ENCODE data around the gene ZBTB17. TPM values are rescaled to one million over a fixed set of nuclear protein-coding genes. Genes with fewer than 3 reads are reported as not detected.

Gene ZBTB17
- total and polyA plus RNA-seq, 9 of the 15 experiments (the other 6 are each of a cell fraction or from before 2014, with no cell fraction given): 1.1 to 53.4 (median 29.6) TPM

DNA sequence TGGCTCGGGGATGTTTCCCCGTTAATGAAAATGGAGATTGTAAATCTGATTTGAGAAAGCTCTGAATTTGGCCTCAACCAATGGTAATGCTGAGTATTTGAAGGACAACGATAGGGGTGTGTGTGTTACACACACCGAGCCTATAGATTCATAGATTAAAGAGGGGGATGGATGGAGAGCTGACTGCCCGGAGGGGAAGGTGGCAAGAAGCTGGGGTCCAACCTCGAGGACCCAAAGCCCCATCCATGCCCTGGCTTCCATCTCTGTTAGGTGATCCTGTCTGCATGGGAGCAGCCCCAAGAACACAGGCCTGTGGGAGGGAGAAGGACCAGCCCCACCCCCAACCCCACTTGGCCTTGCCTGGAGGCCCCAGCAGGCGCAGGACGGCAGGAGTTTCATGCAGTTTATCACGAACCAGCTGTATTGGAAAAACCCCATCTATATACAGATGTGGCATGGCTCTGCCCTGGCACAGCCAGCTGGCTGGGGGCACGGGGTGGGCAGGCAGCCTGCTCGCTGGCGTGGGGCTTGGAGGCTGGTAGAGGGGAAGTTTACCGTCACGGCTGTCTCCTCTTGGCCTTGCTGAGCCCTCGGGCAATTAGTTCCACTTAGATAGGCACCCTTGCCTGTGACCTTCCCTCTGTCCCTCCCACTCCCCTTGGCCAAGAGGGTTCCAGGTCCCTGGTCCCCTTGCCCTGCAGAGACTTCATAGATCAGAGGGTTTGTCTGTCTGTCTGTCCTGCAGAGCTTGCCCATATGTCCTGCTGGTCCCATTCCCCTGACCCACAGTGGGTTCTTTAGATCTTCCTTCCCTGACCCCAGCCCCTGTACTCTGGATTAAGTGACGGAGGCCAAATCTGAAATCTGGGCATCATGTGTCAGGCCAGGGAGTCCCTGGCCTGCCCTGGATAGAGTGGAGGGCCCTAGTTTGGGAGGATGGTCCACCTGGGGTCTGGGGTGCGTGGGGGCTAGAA lies 38.9 kb upstream of the ZBTB17 start (continued):
- TF ChIP-seq BACH1 (tag; IDR thresholded peaks at IDR 0.05) (no peak), OTX1 (CRISPR knock-in tag; IDR thresholded peaks at IDR 0.05) (no peak), PATZ1 (CRISPR knock-in tag; IDR thresholded peaks at IDR 0.05; ENCODE audit: borderline replicate concordance) (no peak), SMARCC2 (IDR thresholded peaks at IDR 0.05; ENCODE audit: low read depth) (no peak), PRPF4 (IDR thresholded peaks at IDR 0.05; ENCODE audit: insufficient read depth, low read depth, low read length, poor library complexity, severe bottlenecking) (no peak), HCFC1 (IDR thresholded peaks at IDR 0.05; ENCODE audit: low read depth, low read length) (peak; percentile 10; the same call in 1 of the 2 replicates), HMG20B (CRISPR knock-in tag; IDR thresholded peaks at IDR 0.05) (no peak), FOXM1 (IDR thresholded peaks at IDR 0.05; ENCODE audit: low read depth) (no peak), FOXM1 (CRISPR knock-in tag; IDR thresholded peaks at IDR 0.05; ENCODE audit: low read depth) (no peak), NONO (IDR thresholded peaks at IDR 0.05; ENCODE audit: low read depth in 2 of 2, low read length in 1 of 2) (no peak), CREBBP (IDR thresholded peaks at IDR 0.05; ENCODE audit: low read depth, low read length) (no peak), KAT2B (IDR thresholded peaks at IDR 0.05; ENCODE audit: low read depth, low read length) (no peak), DNMT1 (IDR thresholded peaks at IDR 0.05) (no peak), POLR2A (conservative IDR thresholded peaks at IDR 0.05) (no peak), RERE (CRISPR knock-in tag; IDR thresholded peaks at IDR 0.05; ENCODE audit: borderline replicate concordance) (no peak), SMARCB1 (IDR thresholded peaks at IDR 0.05; ENCODE audit: insufficient read length, low read depth) (no peak), HNRNPLL (IDR thresholded peaks at IDR 0.05; ENCODE audit: low read depth, low read length, poor library complexity, severe bottlenecking) (no peak), CBX2 (IDR thresholded peaks at IDR 0.05; ENCODE audit: insufficient read depth, low read length, poor library complexity, severe bottlenecking) (no peak)
- TF ChIP-seq, protein P1, sequence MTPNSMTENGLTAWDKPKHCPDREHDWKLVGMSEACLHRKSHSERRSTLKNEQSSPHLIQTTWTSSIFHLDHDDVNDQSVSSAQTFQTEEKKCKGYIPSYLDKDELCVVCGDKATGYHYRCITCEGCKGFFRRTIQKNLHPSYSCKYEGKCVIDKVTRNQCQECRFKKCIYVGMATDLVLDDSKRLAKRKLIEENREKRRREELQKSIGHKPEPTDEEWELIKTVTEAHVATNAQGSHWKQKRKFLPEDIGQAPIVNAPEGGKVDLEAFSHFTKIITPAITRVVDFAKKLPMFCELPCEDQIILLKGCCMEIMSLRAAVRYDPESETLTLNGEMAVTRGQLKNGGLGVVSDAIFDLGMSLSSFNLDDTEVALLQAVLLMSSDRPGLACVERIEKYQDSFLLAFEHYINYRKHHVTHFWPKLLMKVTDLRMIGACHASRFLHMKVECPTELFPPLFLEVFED (CRISPR knock-in tag; conservative IDR thresholded peaks at IDR 0.05): no peak

Measured in K562 (cell line).